CD8-positive, alpha-beta memory T cell (primary cell): Measurements from ENCODE around the gene AGO4. TPM values are rescaled to one million over a fixed set of nuclear protein-coding genes. Genes with fewer than 3 reads are reported as not detected.
"Not testable (repeated sequence)": the region's sequence is repeated elsewhere in the genome, so short reads cannot be mapped to it uniquely, and the experiment has no call there.

ENCODE experiments used
- CTCF ChIA-PET: fragments of 350-600 bp; sonication (Branson Sonifier 250); formaldehyde crosslinking; loops from one replicate; lab custom pipeline; 2021; ENCODE audit warnings: antibody characterized with exemption; lab: Charles Lee
- POLR2A ChIA-PET: fragments of 350-600 bp; sonication (Branson Sonifier 250); formaldehyde crosslinking; loops from one replicate; lab custom pipeline; 2021; ENCODE audit warnings: antibody characterized with exemption; lab: Charles Lee
- DNase-seq, 5 donors: peaks; one replicate each; pipeline versions ENCODE4 v3.0.0 to v3.0.0-alpha.2; 2020 to 2022; ENCODE audit warnings: mixed read lengths in 1 of 5
- H3K27ac ChIP-seq: one replicate; pipeline ENCODE4 v1.7.0; 2013; ENCODE audit warnings: low read depth, mild to moderate bottlenecking, low read length, moderate library complexity
- H3K27me3 ChIP-seq: 2 replicates; pipeline ENCODE4 v1.7.0; 2013; ENCODE audit warnings: low read length, mild to moderate bottlenecking; ENCODE audit not compliant: insufficient read depth, poor library complexity, severe bottlenecking
- H3K36me3 ChIP-seq: 2 replicates; pipeline ENCODE4 v1.7.0; 2013; ENCODE audit warnings: mild to moderate bottlenecking, low read length, moderate library complexity; ENCODE audit not compliant: insufficient read depth
- H3K4me1 ChIP-seq: 2 replicates; pipeline ENCODE4 v1.7.0; 2013; ENCODE audit warnings: mild to moderate bottlenecking, low read length, moderate library complexity; ENCODE audit not compliant: insufficient read depth
- H3K4me3 ChIP-seq: 2 replicates; pipeline ENCODE4 v1.7.0; 2013; ENCODE audit warnings: mild to moderate bottlenecking, low read length
- H3K9me3 ChIP-seq: 2 replicates; pipeline ENCODE4 v1.7.0; 2013; ENCODE audit warnings: mild to moderate bottlenecking, low read length
- H3K27ac Mint-ChIP-seq, 8 donors: one replicate each; pipeline ENCODE4 v1.8.0; 2020 to 2021; ENCODE audit warnings: mixed read lengths in 8 of 8, mild to moderate bottlenecking in 6 of 8, inconsistent platforms in 3 of 8, moderate library complexity in 3 of 8
- H3K27me3 Mint-ChIP-seq, 2 donors: one replicate each; pipeline ENCODE4 v1.8.0; 2020 to 2021; ENCODE audit warnings: mixed read lengths in 2 of 2, mild to moderate bottlenecking in 1 of 2, moderate library complexity in 1 of 2
- H3K36me3 Mint-ChIP-seq, 3 donors: one replicate each; pipeline ENCODE4 v1.8.0; 2020 to 2021; ENCODE audit warnings: mixed read lengths in 3 of 3, inconsistent platforms in 1 of 3, mild to moderate bottlenecking in 1 of 3
- H3K4me1 Mint-ChIP-seq, 3 donors: one replicate each; pipeline ENCODE4 v1.8.0; 2020 to 2021; ENCODE audit warnings: mixed read lengths in 3 of 3, inconsistent platforms in 1 of 3, mild to moderate bottlenecking in 1 of 3
- H3K4me3 Mint-ChIP-seq, 7 donors: one replicate each; pipeline ENCODE4 v1.8.0; 2020 to 2021; ENCODE audit warnings: mixed read lengths in 7 of 7, mild to moderate bottlenecking in 6 of 7, moderate library complexity in 4 of 7, inconsistent platforms in 2 of 7
- H3K9me3 Mint-ChIP-seq, 5 donors: one replicate each; pipeline ENCODE4 v1.8.0; 2020 to 2022; ENCODE audit warnings: mixed read lengths in 5 of 5, mild to moderate bottlenecking in 3 of 5, moderate library complexity in 2 of 5, inconsistent platforms in 1 of 5
- polyA plus RNA-seq: library from polyadenylated mRNA; unstranded; fragments of 300-500 nt; fragmentation: Illumina TruSeq; gene quantifications from one replicate; pipeline ENCODE4 v1.2.3, GENCODE V29; 2021
- total RNA-seq, 2 experiments: library from RNA; stranded (reverse); gene quantifications; one replicate each; pipeline ENCODE4 v1.2.3, GENCODE V29; 2021

AGO4 gene
- total and polyA plus RNA-seq, 3 experiments from 2014 or later = 8.3 to 14.6 (median 9.1) TPM

DNA sequence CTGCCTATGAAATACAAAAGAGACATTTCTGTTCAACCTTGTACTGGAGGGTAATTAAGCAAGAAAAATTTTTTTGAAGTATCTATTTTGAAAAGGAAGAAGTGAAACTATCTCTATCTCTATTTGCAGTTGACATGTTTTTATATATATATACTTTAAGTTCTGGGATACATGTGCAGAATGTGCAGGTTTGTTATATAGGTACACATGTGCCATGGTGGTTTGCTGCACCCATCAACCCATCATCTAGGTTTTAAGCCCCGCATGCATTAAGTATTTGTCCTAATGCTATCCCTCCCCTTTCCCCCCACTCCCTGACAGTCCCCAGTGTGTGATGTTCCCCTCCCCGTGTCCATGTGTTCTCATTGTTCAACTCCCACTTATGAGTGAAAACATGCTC lies 9.8 kb upstream of the AGO4 start:
- H3K27me3 ChIP-seq, H3K27me3 Mint-ChIP-seq, DNase-seq, H3K27ac Mint-ChIP-seq, H3K27ac ChIP-seq, H3K4me1 Mint-ChIP-seq, CTCF ChIA-PET, H3K9me3 Mint-ChIP-seq, POLR2A ChIA-PET, H3K9me3 ChIP-seq, H3K36me3 Mint-ChIP-seq, H3K4me3 Mint-ChIP-seq, H3K4me3 ChIP-seq, H3K36me3 ChIP-seq, H3K4me1 ChIP-seq: not testable (repeated sequence)

DNA sequence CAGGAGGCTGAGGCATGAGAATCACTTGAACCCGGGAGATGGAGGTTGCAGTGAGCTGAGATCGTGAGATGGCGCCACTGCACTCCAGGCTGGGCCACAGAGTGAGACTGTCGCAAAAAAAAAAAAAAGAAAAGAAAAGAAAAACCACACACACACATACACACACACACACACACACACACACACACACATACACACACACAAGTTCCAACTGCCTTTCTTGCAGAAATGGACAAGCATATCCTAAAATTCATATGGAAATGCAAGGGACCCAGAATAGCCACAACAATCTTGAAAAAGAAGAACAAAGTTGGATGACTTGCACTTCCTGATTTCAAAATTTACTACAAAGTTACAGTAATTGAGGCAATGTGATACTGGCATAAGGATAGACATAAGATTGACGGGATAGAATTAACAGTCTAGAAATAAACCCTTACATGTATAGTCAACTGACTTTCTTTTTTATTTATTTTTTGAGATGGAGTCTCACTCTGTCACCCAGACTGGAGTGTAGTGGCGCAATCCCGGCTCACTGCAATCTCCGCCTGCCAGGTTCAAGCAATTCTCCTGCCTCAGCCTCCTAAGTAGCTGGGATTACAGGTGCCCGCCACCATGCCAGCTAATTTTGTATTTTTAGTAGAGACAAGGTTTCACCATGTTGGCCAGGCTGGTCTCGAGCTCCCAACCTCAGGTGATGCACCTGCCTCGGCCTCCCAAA lies 7.5 kb upstream of the AGO4 start:
- CTCF ChIA-PET, DNase-seq, H3K27me3 Mint-ChIP-seq, H3K9me3 Mint-ChIP-seq, POLR2A ChIA-PET, H3K27ac ChIP-seq, H3K4me3 ChIP-seq, H3K4me1 ChIP-seq, H3K36me3 Mint-ChIP-seq, H3K4me3 Mint-ChIP-seq, H3K36me3 ChIP-seq, H3K9me3 ChIP-seq, H3K27me3 ChIP-seq: not testable (repeated sequence)
- peak overlapping the region in 1 of 8 donors; percentile 38 for H3K27ac Mint-ChIP-seq
- H3K4me1 Mint-ChIP-seq = peaks cover 8 to 16% (median 8%) of the 10 kb centered on the region in 3 donors

DNA sequence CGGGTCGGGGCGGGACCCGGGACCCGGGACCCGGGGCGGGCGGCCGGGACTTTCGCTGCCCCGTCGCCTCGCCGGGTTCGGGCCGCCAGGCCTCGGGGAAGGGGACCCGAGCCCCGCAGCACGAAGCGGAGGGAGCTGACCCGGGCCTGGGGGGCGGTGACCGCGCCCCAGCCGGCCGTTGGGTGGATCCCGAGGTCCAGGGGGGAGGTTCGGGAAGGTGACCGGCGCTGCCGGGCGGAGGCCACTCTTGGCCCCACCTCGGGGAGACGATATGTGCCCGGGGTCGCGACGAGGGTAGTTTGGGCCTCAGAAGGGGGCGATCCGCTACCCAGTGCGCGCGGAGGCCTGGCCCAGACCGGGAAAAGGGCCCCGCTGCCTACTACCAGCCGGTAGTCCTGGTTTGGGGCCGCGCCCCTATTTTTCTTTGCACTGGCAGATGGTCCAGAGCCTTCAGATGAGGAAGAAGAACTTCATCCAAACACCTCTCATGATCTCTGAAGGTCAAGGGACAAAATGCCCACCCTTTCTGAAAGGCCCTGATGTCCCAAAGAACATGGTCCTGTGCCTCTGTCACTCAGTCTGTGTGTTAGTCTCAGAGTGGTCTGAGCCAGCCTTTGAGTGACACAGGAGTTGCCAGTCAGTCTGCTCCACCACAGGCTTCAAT lies 766 bp downstream of the AGO4 start:
- POLR2A ChIA-PET = interaction anchor here (0.5 to 0.6 kb wide), 2 partner anchors 20 to 56 kb away, joined by 3 to 4 read pairs; no protein-coding TSS in a partner anchor
- H3K4me1 Mint-ChIP-seq = peaks cover 41 to 55% (median 54%) of the 10 kb centered on the region in 3 donors
- peak overlapping the region; percentile 64 for H3K27ac ChIP-seq

DNA sequence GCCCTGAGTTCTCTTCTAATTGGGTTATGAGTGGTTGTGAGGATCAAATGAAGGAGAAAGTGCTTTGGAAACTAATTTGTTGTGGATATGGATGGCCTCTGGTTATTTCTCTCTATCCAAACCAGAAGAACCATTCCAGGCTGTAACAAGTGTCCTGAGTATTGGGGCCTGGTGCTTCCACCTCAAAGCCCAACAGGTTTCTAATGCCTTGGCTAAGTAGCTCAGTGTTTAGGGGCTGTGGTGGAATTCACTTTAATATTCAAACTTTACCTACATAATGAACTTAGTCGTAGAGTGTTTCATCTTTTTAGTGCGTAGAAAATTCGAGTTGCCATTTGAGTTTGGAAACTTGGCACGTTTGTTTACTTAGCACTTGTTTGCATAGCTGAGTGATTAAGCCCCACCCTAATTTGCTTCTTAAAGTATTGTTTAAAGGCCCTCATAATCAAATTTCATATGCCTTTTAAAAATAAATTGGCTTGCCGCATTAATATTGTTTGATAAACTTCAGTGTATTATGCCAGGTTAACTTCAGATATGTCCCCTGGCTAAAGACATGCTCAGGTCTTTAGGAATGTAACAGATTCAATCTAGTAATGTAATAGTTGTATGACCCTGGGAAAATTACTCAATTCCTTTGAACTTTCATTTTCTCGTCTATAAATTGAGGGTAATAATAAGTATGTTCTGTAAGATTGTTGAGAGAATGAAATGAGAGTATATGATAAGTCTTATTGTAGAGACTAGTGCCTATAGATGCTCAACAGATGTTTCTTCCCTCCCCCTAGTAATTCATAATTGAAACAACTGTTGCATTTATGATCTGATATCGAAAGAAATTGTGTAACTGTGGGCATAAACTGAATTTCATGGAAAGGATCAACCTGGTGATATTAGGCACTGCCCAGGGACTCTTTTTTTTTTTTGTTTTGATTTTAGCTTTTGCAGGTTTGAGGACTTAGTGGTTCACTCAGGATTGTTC lies 1.6 kb downstream of the AGO4 start:
- peak overlapping the region; percentile 64 for H3K27ac ChIP-seq
- CTCF ChIA-PET = interaction anchor here (0.6 kb wide), 1 partner anchor 167 kb away, joined by 3 read pairs; no protein-coding TSS in a partner anchor

More for the DNA sequence above, 766 bp downstream of the AGO4 start:
- H3K36me3 Mint-ChIP-seq = peaks cover 0 to 9% (median 0%) of the 10 kb centered on the region in 3 donors
- CTCF ChIA-PET = interaction anchor here (0.6 kb wide), 2 partner anchors 76 to 166 kb away, joined by 3 read pairs; no protein-coding TSS in a partner anchor
- DNase-seq = peak in 3 of 5 donors; percentile 2 to 47 (median 8)
- H3K36me3 ChIP-seq = no peaks in the 10 kb centered on the region
- peak overlapping the region; percentile 81 to 97 (median 95) for H3K27ac Mint-ChIP-seq
- H3K4me3 Mint-ChIP-seq = peak overlapping the region; percentile 85 to 97 (median 93)
- peak overlapping the region; percentile 91 for H3K4me3 ChIP-seq
- H3K9me3 ChIP-seq = no peaks in the 10 kb centered on the region
- peaks cover 47% of the 10 kb centered on the region for H3K4me1 ChIP-seq
- no peaks in the 10 kb centered on the region for H3K27me3 ChIP-seq
- peaks cover 0 to 2% of the 10 kb centered on the region in 2 donors for H3K27me3 Mint-ChIP-seq
- no peaks in the 10 kb centered on the region for H3K9me3 Mint-ChIP-seq

DNA sequence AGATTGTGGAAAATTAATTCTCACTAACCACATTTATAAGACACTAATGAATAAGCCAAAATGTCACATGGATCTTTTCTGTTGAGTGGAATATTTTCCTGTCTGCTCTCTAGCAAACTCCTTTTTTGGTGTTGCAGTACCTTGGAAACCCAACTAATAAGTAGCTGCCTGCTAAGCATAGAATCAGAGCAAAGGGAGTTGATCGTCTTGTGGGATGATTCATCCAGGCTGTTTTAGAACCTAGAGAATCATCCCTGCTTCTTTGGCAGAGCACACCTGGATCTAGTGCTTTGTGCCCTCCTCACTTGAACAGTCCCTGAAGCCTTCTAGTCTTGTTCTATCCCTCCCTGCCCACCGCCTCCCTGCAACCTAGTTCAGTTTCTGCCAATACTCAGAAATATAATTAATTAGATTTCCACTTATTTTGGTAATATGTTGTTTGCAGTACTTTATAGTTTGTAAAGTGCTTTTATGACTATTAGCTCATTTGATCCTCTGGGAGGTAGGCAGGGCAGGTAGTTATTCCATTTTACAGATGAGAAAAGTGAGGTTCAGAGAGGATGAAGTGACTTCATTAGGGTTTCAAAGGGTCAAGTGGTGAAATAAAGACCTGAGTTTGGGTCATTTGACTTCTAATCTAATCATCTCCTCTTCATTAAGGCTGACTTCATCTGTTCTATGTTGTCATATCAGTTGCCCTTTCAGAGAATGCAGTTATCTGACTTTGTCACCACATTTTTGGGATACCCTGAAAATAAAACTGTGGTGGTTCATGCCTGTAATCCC lies 2.5 kb downstream of the AGO4 start:
- H3K4me3 Mint-ChIP-seq = peak overlapping the region; percentile 85 to 97 (median 93)
- peak overlapping the region; percentile 21 for H3K27ac ChIP-seq
- peak overlapping the region; percentile 10 to 97 (median 93) for H3K27ac Mint-ChIP-seq

More for the DNA sequence above, 1.6 kb downstream of the AGO4 start:
- H3K4me3 ChIP-seq = peak overlapping the region; percentile 91
- Mint-ChIP-seq H3K9me3 (no peaks in the 10 kb centered on the region), H3K4me1 (peaks cover 39 to 52% (median 51%) of the 10 kb centered on the region in 3 donors), H3K4me3 (peak overlapping the region; percentile 85 to 97 (median 93)), H3K27me3 (peaks cover 0 to 2% of the 10 kb centered on the region in 2 donors), H3K27ac (peak overlapping the region; percentile 81 to 97 (median 95)), H3K36me3 (peaks cover 0 to 11% (median 0%) of the 10 kb centered on the region in 3 donors)
- H3K36me3 ChIP-seq = no peaks in the 10 kb centered on the region
- no peaks in the 10 kb centered on the region for H3K9me3 ChIP-seq
- POLR2A ChIA-PET = interaction anchor here (0.6 kb wide), 1 partner anchor 19 kb away, joined by 3 read pairs; no protein-coding TSS in a partner anchor
- peaks cover 43% of the 10 kb centered on the region for H3K4me1 ChIP-seq
- H3K27me3 ChIP-seq = no peaks in the 10 kb centered on the region
- DNase-seq = no peak

DNA sequence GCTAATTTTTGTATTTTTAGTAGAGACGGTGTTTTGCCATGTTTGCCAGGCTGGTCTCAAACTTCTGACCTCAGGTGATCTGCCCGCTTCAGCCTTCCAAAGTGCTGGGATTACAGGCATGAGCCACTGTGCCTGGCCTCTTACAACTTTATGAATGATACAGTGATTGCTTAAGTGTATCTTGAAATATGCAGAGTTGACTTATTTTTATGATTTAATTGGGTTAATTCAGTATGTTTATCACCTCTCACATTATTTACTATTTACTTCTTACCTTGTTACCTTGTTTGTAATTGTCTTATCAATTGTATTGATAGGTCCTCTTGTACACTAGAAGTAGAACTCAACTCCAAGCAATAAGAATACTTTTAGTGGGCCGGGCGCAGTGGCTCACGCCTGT lies 4.9 kb downstream of the AGO4 start:
- H3K27ac ChIP-seq, CTCF ChIA-PET, H3K4me3 ChIP-seq, POLR2A ChIA-PET, H3K36me3 ChIP-seq, H3K27me3 ChIP-seq, H3K9me3 ChIP-seq, H3K9me3 Mint-ChIP-seq, DNase-seq, H3K27me3 Mint-ChIP-seq: not testable (repeated sequence)
- peak overlapping the region in 2 of 8 donors; percentile 46 to 97 for H3K27ac Mint-ChIP-seq
- peak overlapping the region in 1 of 7 donors; percentile 65 for H3K4me3 Mint-ChIP-seq
- peaks cover 31 to 55% (median 37%) of the 10 kb centered on the region in 3 donors for H3K4me1 Mint-ChIP-seq
- H3K36me3 Mint-ChIP-seq = peaks cover 0 to 15% (median 0%) of the 10 kb centered on the region in 3 donors
- peaks cover 33% of the 10 kb centered on the region for H3K4me1 ChIP-seq

More for the DNA sequence above, 2.5 kb downstream of the AGO4 start:
- CTCF ChIA-PET = no interaction called here
- Histone ChIP-seq H3K27me3 (no peaks in the 10 kb centered on the region), H3K9me3 (no peaks in the 10 kb centered on the region), H3K4me3 (no peak overlapping the region), H3K4me1 (peaks cover 37% of the 10 kb centered on the region), H3K36me3 (no peaks in the 10 kb centered on the region)
- Mint-ChIP-seq H3K4me1 (peaks cover 34 to 50% (median 46%) of the 10 kb centered on the region in 3 donors), H3K27me3 (peaks cover 0 to 2% of the 10 kb centered on the region in 2 donors), H3K36me3 (peaks cover 0 to 14% (median 0%) of the 10 kb centered on the region in 3 donors), H3K9me3 (no peaks in the 10 kb centered on the region)
- POLR2A ChIA-PET = no interaction called here
- DNase-seq = no peak

DNA sequence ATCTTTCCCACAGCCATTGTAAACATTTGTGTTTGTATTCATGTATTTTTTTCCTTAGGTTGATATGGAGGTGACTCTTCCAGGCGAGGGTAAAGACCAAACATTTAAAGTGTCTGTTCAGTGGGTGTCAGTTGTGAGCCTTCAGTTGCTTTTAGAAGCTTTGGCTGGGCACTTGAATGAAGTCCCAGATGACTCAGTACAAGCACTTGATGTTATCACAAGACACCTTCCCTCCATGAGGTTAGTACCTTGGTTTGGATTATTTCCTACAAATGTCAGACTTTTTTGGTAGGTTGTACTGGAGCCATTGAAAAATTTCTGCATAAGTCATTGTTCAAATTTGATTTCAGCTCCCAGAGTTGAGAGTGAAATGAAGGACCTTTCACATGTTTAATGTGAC lies 17.4 kb downstream of the AGO4 start:
- no peaks in the 10 kb centered on the region for H3K27me3 ChIP-seq
- Mint-ChIP-seq H3K4me1 (peaks cover 4 to 10% (median 7%) of the 10 kb centered on the region in 3 donors), H3K27me3 (no peaks in the 10 kb centered on the region), H3K4me3 (no peak overlapping the region), H3K9me3 (no peaks in the 10 kb centered on the region), H3K36me3 (peaks cover 3 to 58% (median 19%) of the 10 kb centered on the region in 3 donors), H3K27ac (peak overlapping the region in 1 of 8 donors; percentile 11)
- H3K9me3 ChIP-seq = no peaks in the 10 kb centered on the region
- H3K27ac ChIP-seq = no peak overlapping the region
- peaks cover 5% of the 10 kb centered on the region for H3K36me3 ChIP-seq
- no peak for DNase-seq
- POLR2A ChIA-PET = interaction anchor here (0.6 kb wide), 1 partner anchor 12 kb away, joined by 7 read pairs; no protein-coding TSS in a partner anchor
- no peak overlapping the region for H3K4me3 ChIP-seq
- H3K4me1 ChIP-seq = no peaks in the 10 kb centered on the region
- CTCF ChIA-PET = no interaction called here
